Neural progenitor cell (in vitro differentiated cells): ENCODE results near the gene SLC25A19.

Experiments used
- EZH2 ChIP-seq: fragments of 200-600 bp; sonication (generic); IDR thresholded peaks from 2 replicates; pipeline ENCODE4 v1.6.1; 2017; ENCODE audit warnings: antibody characterized with exemption, mild to moderate bottlenecking, moderate library complexity
- EZH2phosphoT487 ChIP-seq: fragments of 200-600 bp; sonication (generic); IDR thresholded peaks from 2 replicates; pipeline ENCODE4 v1.6.1; 2017; ENCODE audit warnings: antibody characterized with exemption
- TF ChIP-seq, protein P1 (sequence below): fragments of 200-600 bp; sonication (generic); IDR thresholded peaks from 2 replicates; pipeline ENCODE4 v1.5.1; 2017; ENCODE audit warnings: antibody characterized with exemption, mild to moderate bottlenecking

- TF ChIP-seq, protein P1, sequence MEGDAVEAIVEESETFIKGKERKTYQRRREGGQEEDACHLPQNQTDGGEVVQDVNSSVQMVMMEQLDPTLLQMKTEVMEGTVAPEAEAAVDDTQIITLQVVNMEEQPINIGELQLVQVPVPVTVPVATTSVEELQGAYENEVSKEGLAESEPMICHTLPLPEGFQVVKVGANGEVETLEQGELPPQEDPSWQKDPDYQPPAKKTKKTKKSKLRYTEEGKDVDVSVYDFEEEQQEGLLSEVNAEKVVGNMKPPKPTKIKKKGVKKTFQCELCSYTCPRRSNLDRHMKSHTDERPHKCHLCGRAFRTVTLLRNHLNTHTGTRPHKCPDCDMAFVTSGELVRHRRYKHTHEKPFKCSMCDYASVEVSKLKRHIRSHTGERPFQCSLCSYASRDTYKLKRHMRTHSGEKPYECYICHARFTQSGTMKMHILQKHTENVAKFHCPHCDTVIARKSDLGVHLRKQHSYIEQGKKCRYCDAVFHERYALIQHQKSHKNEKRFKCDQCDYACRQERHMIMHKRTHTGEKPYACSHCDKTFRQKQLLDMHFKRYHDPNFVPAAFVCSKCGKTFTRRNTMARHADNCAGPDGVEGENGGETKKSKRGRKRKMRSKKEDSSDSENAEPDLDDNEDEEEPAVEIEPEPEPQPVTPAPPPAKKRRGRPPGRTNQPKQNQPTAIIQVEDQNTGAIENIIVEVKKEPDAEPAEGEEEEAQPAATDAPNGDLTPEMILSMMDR = no peak
- TF ChIP-seq EZH2phosphoT487 (no peak), EZH2 (peak; percentile 6)
Measured at GRCh38 chr17:75270218-75270965, 18.8 kb downstream of the SLC25A19 start.
